ENCODE data around the gene SZT2. TPM values are rescaled to one million over a fixed set of nuclear protein-coding genes. Genes with fewer than 3 reads are reported as not detected.

Gene SZT2
- total and polyA plus RNA-seq, 2 experiments from 2014 or later, result 14.8 to 18.8 TPM

GRCh38 chr1:43354471-43354870 lies 35.2 kb upstream of the SZT2 start:
- Histone ChIP-seq H3K9me3 (ENCODE audit: low read depth) (no peaks in the 10 kb centered on the region), H3K27ac (no peak overlapping the region), H3K4me3 (no peak overlapping the region), H3K4me2 (no peak overlapping the region), H3K79me2 (no peaks in the 10 kb centered on the region), H4K20me1 (ENCODE audit: insufficient read depth, poor library complexity, severe bottlenecking) (no peaks in the 10 kb centered on the region), H3K9me2 (replicated peaks; ENCODE audit: insufficient read depth) (no peaks in the 10 kb centered on the region), H3K36me3 (replicated peaks; ENCODE audit: insufficient read depth, low read depth) (no peaks in the 10 kb centered on the region), H3K27me3 (no peaks in the 10 kb centered on the region), H2AFZ (no peak overlapping the region), H3K4me1 (ENCODE audit: insufficient read depth) (peaks cover 9% of the 10 kb centered on the region)
- 83% methylated on average over 2 of the region's 2 CpGs for WGBS (ENCODE audit: low lambda C conversion rate, missing lambda C conversion rate)
- DNase-seq (ENCODE audit: low spot score), result no peak
- TF ChIP-seq EZH2phosphoT487 (IDR thresholded peaks at IDR 0.05; ENCODE audit: low read depth, severe bottlenecking, unreplicated experiment), result no peak
- no peak for TF ChIP-seq CTCF (IDR thresholded peaks at IDR 0.05; ENCODE audit: poor library complexity)
- no peak for TF ChIP-seq EZH2 (IDR thresholded peaks at IDR 0.05; ENCODE audit: borderline replicate concordance)

GRCh38 chr1:43354936-43355335 lies 34.8 kb upstream of the SZT2 start:
- no peaks in the 10 kb centered on the region for H3K9me2 ChIP-seq (replicated peaks; ENCODE audit: insufficient read depth)
- no peak overlapping the region for H3K4me3 ChIP-seq
- no peaks in the 10 kb centered on the region for H3K36me3 ChIP-seq (replicated peaks; ENCODE audit: insufficient read depth, low read depth)
- H2AFZ ChIP-seq, result no peak overlapping the region
- no peak overlapping the region for H3K27ac ChIP-seq
- H3K79me2 ChIP-seq, result no peaks in the 10 kb centered on the region
- H3K4me2 ChIP-seq, result no peak overlapping the region
- peaks cover 5% of the 10 kb centered on the region for H3K4me1 ChIP-seq (ENCODE audit: insufficient read depth)
- no peaks in the 10 kb centered on the region for H4K20me1 ChIP-seq (ENCODE audit: insufficient read depth, poor library complexity, severe bottlenecking)
- no peaks in the 10 kb centered on the region for H3K27me3 ChIP-seq
- 100% methylated on average over 2 of the region's 2 CpGs for WGBS (ENCODE audit: low lambda C conversion rate, missing lambda C conversion rate)
- H3K9me3 ChIP-seq (ENCODE audit: low read depth), result no peaks in the 10 kb centered on the region
- DNase-seq (ENCODE audit: low spot score), result no peak
- TF ChIP-seq CTCF (IDR thresholded peaks at IDR 0.05; ENCODE audit: poor library complexity) (no peak), EZH2phosphoT487 (IDR thresholded peaks at IDR 0.05; ENCODE audit: low read depth, severe bottlenecking, unreplicated experiment) (no peak), EZH2 (IDR thresholded peaks at IDR 0.05; ENCODE audit: borderline replicate concordance) (no peak)

- Histone ChIP-seq H3K36me3 (replicated peaks; ENCODE audit: insufficient read depth, low read depth) (no peaks in the 10 kb centered on the region), H3K79me2 (peaks cover 6% of the 10 kb centered on the region), H4K20me1 (ENCODE audit: insufficient read depth, poor library complexity, severe bottlenecking) (no peaks in the 10 kb centered on the region), H3K9me3 (ENCODE audit: low read depth) (no peaks in the 10 kb centered on the region), H2AFZ (no peak overlapping the region), H3K4me1 (ENCODE audit: insufficient read depth) (no peaks in the 10 kb centered on the region), H3K27me3 (no peaks in the 10 kb centered on the region), H3K27ac (no peak overlapping the region), H3K9me2 (replicated peaks; ENCODE audit: insufficient read depth) (no peaks in the 10 kb centered on the region), H3K4me3 (no peak overlapping the region), H3K4me2 (no peak overlapping the region)
- WGBS (ENCODE audit: low lambda C conversion rate, missing lambda C conversion rate), result 75% methylated on average over 4 of the region's 4 CpGs
- TF ChIP-seq EZH2phosphoT487 (IDR thresholded peaks at IDR 0.05; ENCODE audit: low read depth, severe bottlenecking, unreplicated experiment), result no peak
- TF ChIP-seq CTCF (IDR thresholded peaks at IDR 0.05; ENCODE audit: poor library complexity), result no peak
- TF ChIP-seq EZH2 (IDR thresholded peaks at IDR 0.05; ENCODE audit: borderline replicate concordance), result no peak
- DNase-seq (ENCODE audit: low spot score), result no peak
Measured at GRCh38 chr1:43357251-43357650, 32.4 kb upstream of the SZT2 start.
